Mesenchymal stem cell (in vitro differentiated cells and primary cell): ENCODE results near the gene S100B.

Source experiments
- DNase-seq: peaks from one replicate; pipeline ENCODE4 v3.0.0-alpha.2; 2013
- H2AFZ ChIP-seq: one replicate; pipeline ENCODE4 v1.6.1; 2013; ENCODE audit warnings: low read depth, mild to moderate bottlenecking, control low read depth, inconsistent platforms, low read length, moderate library complexity
- H2AK5ac ChIP-seq: 2 replicates; pipeline ENCODE4 v1.6.1; 2013; ENCODE audit warnings: low read length, moderate library complexity, mild to moderate bottlenecking, inconsistent platforms; ENCODE audit not compliant: severe bottlenecking
- H2BK120ac ChIP-seq: one replicate; pipeline ENCODE4 v1.6.1; 2013; ENCODE audit warnings: low read depth, mild to moderate bottlenecking, inconsistent platforms, low read length, moderate library complexity
- H2BK12ac ChIP-seq, 2 experiments: one replicate each; pipeline ENCODE4 v1.6.1; 2013; ENCODE audit warnings: inconsistent platforms in 2 of 2, low read length in 2 of 2, mild to moderate bottlenecking in 2 of 2, moderate library complexity in 2 of 2, control low read depth in 1 of 2
- H2BK15ac ChIP-seq: one replicate; pipeline ENCODE4 v1.6.1; 2013; ENCODE audit warnings: mild to moderate bottlenecking, low read depth, inconsistent platforms; ENCODE audit not compliant: poor library complexity, severe bottlenecking
- H2BK5ac ChIP-seq: 2 replicates; pipeline ENCODE4 v1.6.1; 2013; ENCODE audit warnings: low read depth, mild to moderate bottlenecking, low read length, control low read depth, inconsistent platforms; ENCODE audit not compliant: poor library complexity, severe bottlenecking
- H3K14ac ChIP-seq, 2 experiments: one replicate each; pipeline ENCODE4 v1.6.1; 2013; ENCODE audit warnings: inconsistent platforms in 2 of 2, low read length in 2 of 2, control low read depth in 1 of 2, mild to moderate bottlenecking in 1 of 2, moderate library complexity in 1 of 2
- H3K18ac ChIP-seq, 2 experiments: one replicate each; pipeline ENCODE4 v1.6.1; 2013; ENCODE audit warnings: inconsistent platforms in 2 of 2, low read length in 2 of 2, control low read depth in 1 of 2, low read depth in 1 of 2, mild to moderate bottlenecking in 1 of 2
- H3K23ac ChIP-seq, 2 experiments: one replicate each; pipeline ENCODE4 v1.6.1; 2013; ENCODE audit warnings: inconsistent platforms in 2 of 2, low read length in 2 of 2, mild to moderate bottlenecking in 2 of 2, moderate library complexity in 2 of 2, control low read depth in 1 of 2
- H3K27ac ChIP-seq: 2 replicates; pipeline ENCODE4 v1.5.1; 2013; ENCODE audit warnings: mild to moderate bottlenecking, moderate library complexity, low read length, control low read depth, inconsistent platforms; ENCODE audit not compliant: poor library complexity, severe bottlenecking
- H3K27me3 ChIP-seq, 2 experiments: 2 replicates each; pipeline versions ENCODE4 v1.6.1 to v1.7.0; 2013; ENCODE audit warnings: low read length in 2 of 2, mild to moderate bottlenecking in 2 of 2, moderate library complexity in 2 of 2, control low read depth in 1 of 2, inconsistent platforms in 1 of 2; ENCODE audit not compliant: control insufficient read depth in 1 of 2, insufficient read depth in 1 of 2
- H3K36me3 ChIP-seq, 2 experiments: 2 replicates each; pipeline versions ENCODE4 v1.6.1 to v1.7.0; 2013; ENCODE audit warnings: low read length in 2 of 2, control low read depth in 1 of 2, inconsistent platforms in 1 of 2, low read depth in 1 of 2, mild to moderate bottlenecking in 1 of 2; ENCODE audit not compliant: insufficient read depth in 2 of 2, control insufficient read depth in 1 of 2
- H3K4ac ChIP-seq, 2 experiments: one replicate each; pipeline ENCODE4 v1.6.1; 2013; ENCODE audit warnings: inconsistent platforms in 2 of 2, low read length in 2 of 2, mild to moderate bottlenecking in 2 of 2, moderate library complexity in 2 of 2, control low read depth in 1 of 2, low read depth in 1 of 2
- H3K4me1 ChIP-seq: 2 replicates; pipeline ENCODE4 v1.6.1; 2013; ENCODE audit warnings: low read depth, low read length, control low read depth; ENCODE audit not compliant: control insufficient read depth, insufficient read depth
- H3K4me2 ChIP-seq: 2 replicates; pipeline ENCODE4 v1.6.1; 2013; ENCODE audit warnings: low read length, mild to moderate bottlenecking, inconsistent platforms; ENCODE audit not compliant: poor library complexity, severe bottlenecking
- H3K4me3 ChIP-seq, 2 experiments: 2 replicates each; pipeline versions ENCODE4 v1.5.1 to v1.7.0; 2013; ENCODE audit warnings: low read length in 2 of 2, mild to moderate bottlenecking in 2 of 2, control low read depth in 1 of 2, low read depth in 1 of 2; ENCODE audit not compliant: insufficient read depth in 1 of 2
- H3K79me1 ChIP-seq: replicated peaks from 2 replicates; pipeline ENCODE4 v1.6.1; 2013; ENCODE audit warnings: mild to moderate bottlenecking, control low read depth, low read length, inconsistent platforms; ENCODE audit not compliant: poor library complexity, severe bottlenecking
- H3K9ac ChIP-seq: 2 replicates; pipeline ENCODE4 v1.7.0; 2013; ENCODE audit warnings: mild to moderate bottlenecking, low read length, moderate library complexity
- H3K9me3 ChIP-seq: 2 replicates; pipeline ENCODE4 v1.7.0; 2013; ENCODE audit warnings: mild to moderate bottlenecking, low read length; ENCODE audit not compliant: control insufficient read depth
- H4K8ac ChIP-seq: one replicate; pipeline ENCODE4 v1.6.1; 2013; ENCODE audit warnings: inconsistent platforms, mild to moderate bottlenecking, low read length, moderate library complexity
- H4K91ac ChIP-seq: one replicate; pipeline ENCODE4 v1.6.1; 2013; ENCODE audit warnings: mild to moderate bottlenecking, low read length, inconsistent platforms
- WGBS: methylation state at CpG from one replicate; pipeline ENCODE4 v1.1.7; 2013; ENCODE audit warnings: mixed read lengths; 5-methylcytosine and 5-hydroxymethylcytosine counted together

The S100B gene

GRCh38 chr21:46619846-46620245, 15.0 kb upstream of the S100B start:
- Histone ChIP-seq H4K8ac (no peak overlapping the region), H3K18ac (no peak overlapping the region), H2AK5ac (no peak overlapping the region), H3K36me3 (no peaks in the 10 kb centered on the region), H3K27ac (peak overlapping the region; percentile 21), H4K91ac (no peak overlapping the region), H3K14ac (no peak overlapping the region), H3K9ac (no peak overlapping the region), H3K4me1 (peaks cover 8% of the 10 kb centered on the region), H2BK120ac (no peak overlapping the region), H3K4ac (no peak overlapping the region), H3K23ac (no peak overlapping the region), H3K79me1 (no peaks in the 10 kb centered on the region), H3K9me3 (peaks cover 17% of the 10 kb centered on the region), H2AFZ (no peak overlapping the region), H3K4me3 (no peak overlapping the region), H3K4me2 (no peak overlapping the region), H3K27me3 (peaks cover 0 to 3% of the 10 kb centered on the region in 2 experiments), H2BK5ac (no peak overlapping the region), H2BK15ac (no peak overlapping the region), H2BK12ac (no peak overlapping the region)
- WGBS = 78% methylated on average over 2 of the region's 2 CpGs
- no peak for DNase-seq

- no peak overlapping the region for H3K4ac ChIP-seq
- peaks cover 0 to 3% of the 10 kb centered on the region in 2 experiments for H3K27me3 ChIP-seq
- H3K9me3 ChIP-seq = peaks cover 17% of the 10 kb centered on the region
- no peaks in the 10 kb centered on the region for H3K36me3 ChIP-seq
- no peak overlapping the region for H2BK15ac ChIP-seq
- H3K9ac ChIP-seq = no peak overlapping the region
- no peak overlapping the region for H3K27ac ChIP-seq
- no peak overlapping the region for H3K23ac ChIP-seq
- no peak overlapping the region for H2AK5ac ChIP-seq
- H3K4me2 ChIP-seq = no peak overlapping the region
- H2BK120ac ChIP-seq = no peak overlapping the region
- H4K91ac ChIP-seq = no peak overlapping the region
- no peaks in the 10 kb centered on the region for H3K79me1 ChIP-seq
- no peak overlapping the region for H4K8ac ChIP-seq
- peaks cover 7% of the 10 kb centered on the region for H3K4me1 ChIP-seq
- H3K18ac ChIP-seq = no peak overlapping the region
- no peak overlapping the region for H3K14ac ChIP-seq
- H2BK5ac ChIP-seq = no peak overlapping the region
- H2AFZ ChIP-seq = no peak overlapping the region
- H2BK12ac ChIP-seq = no peak overlapping the region
- no peak overlapping the region for H3K4me3 ChIP-seq
- DNase-seq = no peak
- WGBS = 88% methylated on average over 3 of the region's 5 CpGs
Observed at GRCh38 chr21:46618738-46619379, 14.0 kb upstream of the S100B start.

GRCh38 chr21:46617267-46618051, 12.6 kb upstream of the S100B start:
- H4K91ac ChIP-seq = no peak overlapping the region
- no peak overlapping the region for H2BK120ac ChIP-seq
- WGBS = 92% methylated on average over 3 of the region's 6 CpGs
- no peak overlapping the region for H4K8ac ChIP-seq
- H2AFZ ChIP-seq = no peak overlapping the region
- H2BK12ac ChIP-seq = no peak overlapping the region
- DNase-seq = peak; percentile 59
- no peak overlapping the region for H3K4me2 ChIP-seq
- no peak overlapping the region for H3K27ac ChIP-seq
- no peak overlapping the region for H2BK5ac ChIP-seq
- H3K4me3 ChIP-seq = no peak overlapping the region
- H3K23ac ChIP-seq = no peak overlapping the region
- no peak overlapping the region for H3K14ac ChIP-seq
- H3K36me3 ChIP-seq = no peaks in the 10 kb centered on the region
- no peak overlapping the region for H3K9ac ChIP-seq
- no peak overlapping the region for H3K18ac ChIP-seq
- H3K4ac ChIP-seq = no peak overlapping the region
- H3K79me1 ChIP-seq = no peaks in the 10 kb centered on the region
- no peak overlapping the region for H2AK5ac ChIP-seq
- peaks cover 0 to 3% of the 10 kb centered on the region in 2 experiments for H3K27me3 ChIP-seq
- H3K9me3 ChIP-seq = peaks cover 17% of the 10 kb centered on the region
- H3K4me1 ChIP-seq = peaks cover 5% of the 10 kb centered on the region
- no peak overlapping the region for H2BK15ac ChIP-seq

GRCh38 chr21:46616656-46617055, 11.8 kb upstream of the S100B start:
- Histone ChIP-seq H3K27me3 (no peaks in the 10 kb centered on the region), H2BK12ac (no peak overlapping the region), H3K36me3 (no peaks in the 10 kb centered on the region), H3K18ac (no peak overlapping the region), H3K27ac (no peak overlapping the region), H2AK5ac (no peak overlapping the region), H2BK120ac (no peak overlapping the region), H2BK5ac (no peak overlapping the region), H3K4ac (no peak overlapping the region), H3K9me3 (peaks cover 17% of the 10 kb centered on the region), H4K8ac (no peak overlapping the region), H3K4me1 (peaks cover 4% of the 10 kb centered on the region), H3K14ac (no peak overlapping the region), H2AFZ (no peak overlapping the region), H3K9ac (no peak overlapping the region), H2BK15ac (no peak overlapping the region), H3K79me1 (no peaks in the 10 kb centered on the region), H4K91ac (no peak overlapping the region), H3K23ac (no peak overlapping the region), H3K4me3 (no peak overlapping the region), H3K4me2 (no peak overlapping the region)
- WGBS = 80% methylated on average over 1 of the region's 1 CpG
- DNase-seq = no peak
